Umbilical cord (tissue), 2 donors: ENCODE results near the gene KLB. TPM values are rescaled to one million over a fixed set of nuclear protein-coding genes. Genes with fewer than 3 reads are reported as not detected.
"Not testable (repeated sequence)": the region's sequence is repeated elsewhere in the genome, so short reads cannot be mapped to it uniquely, and the experiment has no call there.

Source experiments
- DNase-seq: peaks from one replicate; pipeline ENCODE4 v3.0.0-alpha.2; 2015; ENCODE audit warnings: low spot score
- total RNA-seq: library from RNA; depleted of rRNA; stranded (reverse); fragments of >200 nt; gene quantifications from one replicate; pipeline ENCODE4 v1.2.3, GENCODE V29; 2014; ENCODE audit warnings: low replicate concordance; ENCODE audit not compliant: insufficient read depth

Gene KLB
- total RNA-seq, 1 donor from 2014 or later = 1.4 TPM

GRCh38 chr4:39426728-39427127, 20.0 kb downstream of the KLB start:
- DNase-seq = no peak

GRCh38 chr4:39427520-39428114, 20.9 kb downstream of the KLB start:
- DNase-seq = no peak

- DNase-seq = no peak
Measured at GRCh38 chr4:39429476-39430334, 23.0 kb downstream of the KLB start.

GRCh38 chr4:39433878-39434492, 27.3 kb downstream of the KLB start:
- no peak for DNase-seq

GRCh38 chr4:39435659-39436563, 29.2 kb downstream of the KLB start:
- DNase-seq = no peak

- DNase-seq = no peak
Measured at GRCh38 chr4:39441593-39441992, 34.9 kb downstream of the KLB start.

GRCh38 chr4:39442998-39443397, 36.3 kb downstream of the KLB start:
- DNase-seq = no peak

GRCh38 chr4:39446483-39446841, 39.7 kb downstream of the KLB start:
- DNase-seq = no peak

GRCh38 chr4:39446842-39447573, 40.3 kb downstream of the KLB start:
- peak; percentile 43 for DNase-seq

- no peak for DNase-seq
Measured at GRCh38 chr4:39450618-39451017, 43.9 kb downstream of the KLB start.

GRCh38 chr4:39451423-39452023, 44.8 kb downstream of the KLB start:
- DNase-seq = no peak

- DNase-seq = no peak
Measured at GRCh38 chr4:39452153-39452859, 45.6 kb downstream of the KLB start.

GRCh38 chr4:39452860-39453587, 46.3 kb downstream of the KLB start:
- no peak for DNase-seq

- no peak for DNase-seq
Measured at GRCh38 chr4:39453738-39454137, 47.0 kb downstream of the KLB start.

GRCh38 chr4:39455486-39455885, 48.8 kb downstream of the KLB start:
- DNase-seq = no peak

GRCh38 chr4:39456946-39457763, 50.4 kb downstream of the KLB start:
- DNase-seq = no peak

- not testable (repeated sequence) for DNase-seq
Measured at GRCh38 chr4:39458161-39458504, 51.4 kb downstream of the KLB start.

- peak; percentile 98 for DNase-seq
Measured at GRCh38 chr4:39458505-39459300, 52.0 kb downstream of the KLB start, which contains the start of the genes LIAS and RPL9. Gene LIAS, plus strand, starts transcription at chr4:39459056. Its CDS starts 62 bp downstream, at chr4:39459118. Gene RPL9, minus strand, starts transcription at chr4:39458922. Its CDS starts 483 bp downstream, at chr4:39458439.
